Breast epithelium (tissue), 3 donors: ENCODE results near the gene RPL13.
"Not testable (repeated sequence)": the region's sequence is repeated elsewhere in the genome, so short reads cannot be mapped to it uniquely, and the experiment has no call there.

ENCODE experiments used
- POLR2A ChIP-seq: fragments of 450-650 bp; IDR thresholded peaks from one replicate; pipeline ENCODE4 v1.6.1; 2016; ENCODE audit warnings: antibody characterized with exemption, mild to moderate bottlenecking, moderate library complexity
- POLR2AphosphoS5 ChIP-seq, 3 donors: sonication (generic); formaldehyde crosslinking; IDR thresholded peaks; one replicate each; pipeline ENCODE4 v1.6.1; 2017; ENCODE audit warnings: antibody characterized with exemption in 3 of 3
- TF ChIP-seq, protein P1 (sequence below), 3 donors: fragments of 450-650 bp; IDR thresholded peaks; one replicate each; pipeline ENCODE4 v1.5.1; 2016 to 2017; ENCODE audit warnings: antibody characterized with exemption in 3 of 3, mild to moderate bottlenecking in 3 of 3, moderate library complexity in 3 of 3

DNA sequence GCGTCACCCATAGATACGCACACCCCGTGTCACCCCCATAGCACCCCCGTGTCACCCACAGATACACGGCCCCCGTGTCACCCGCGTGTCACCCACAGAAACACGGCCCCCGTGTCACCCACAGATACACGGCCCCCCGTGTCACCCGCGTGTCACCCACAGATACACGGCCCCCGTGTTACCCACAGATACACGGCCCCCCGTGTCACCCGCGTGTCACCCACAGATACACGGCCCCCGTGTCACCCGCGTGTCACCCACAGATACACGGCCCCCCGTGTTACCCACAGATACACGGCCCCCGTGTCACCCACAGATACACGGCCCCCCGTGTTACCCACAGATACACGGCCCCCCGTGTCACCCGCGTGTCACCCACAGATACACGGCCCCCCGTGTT, 27.2 kb downstream of the RPL13 start:
- TF ChIP-seq, protein P1, sequence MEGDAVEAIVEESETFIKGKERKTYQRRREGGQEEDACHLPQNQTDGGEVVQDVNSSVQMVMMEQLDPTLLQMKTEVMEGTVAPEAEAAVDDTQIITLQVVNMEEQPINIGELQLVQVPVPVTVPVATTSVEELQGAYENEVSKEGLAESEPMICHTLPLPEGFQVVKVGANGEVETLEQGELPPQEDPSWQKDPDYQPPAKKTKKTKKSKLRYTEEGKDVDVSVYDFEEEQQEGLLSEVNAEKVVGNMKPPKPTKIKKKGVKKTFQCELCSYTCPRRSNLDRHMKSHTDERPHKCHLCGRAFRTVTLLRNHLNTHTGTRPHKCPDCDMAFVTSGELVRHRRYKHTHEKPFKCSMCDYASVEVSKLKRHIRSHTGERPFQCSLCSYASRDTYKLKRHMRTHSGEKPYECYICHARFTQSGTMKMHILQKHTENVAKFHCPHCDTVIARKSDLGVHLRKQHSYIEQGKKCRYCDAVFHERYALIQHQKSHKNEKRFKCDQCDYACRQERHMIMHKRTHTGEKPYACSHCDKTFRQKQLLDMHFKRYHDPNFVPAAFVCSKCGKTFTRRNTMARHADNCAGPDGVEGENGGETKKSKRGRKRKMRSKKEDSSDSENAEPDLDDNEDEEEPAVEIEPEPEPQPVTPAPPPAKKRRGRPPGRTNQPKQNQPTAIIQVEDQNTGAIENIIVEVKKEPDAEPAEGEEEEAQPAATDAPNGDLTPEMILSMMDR (IDR thresholded peaks at IDR 0.05), result not testable (repeated sequence)
- not testable (repeated sequence) for TF ChIP-seq POLR2A; POLR2AphosphoS5 (IDR thresholded peaks at IDR 0.05)
